HG03139 (cell line): Measurements from ENCODE around the gene CALD1.

Experiments used
- ATAC-seq: cut with Tn5 transposase; IDR thresholded peaks from one replicate; pipeline ENCODE4 v1.9.1; 2021; ENCODE audit not compliant: unreplicated experiment

The CALD1 gene, protein sequence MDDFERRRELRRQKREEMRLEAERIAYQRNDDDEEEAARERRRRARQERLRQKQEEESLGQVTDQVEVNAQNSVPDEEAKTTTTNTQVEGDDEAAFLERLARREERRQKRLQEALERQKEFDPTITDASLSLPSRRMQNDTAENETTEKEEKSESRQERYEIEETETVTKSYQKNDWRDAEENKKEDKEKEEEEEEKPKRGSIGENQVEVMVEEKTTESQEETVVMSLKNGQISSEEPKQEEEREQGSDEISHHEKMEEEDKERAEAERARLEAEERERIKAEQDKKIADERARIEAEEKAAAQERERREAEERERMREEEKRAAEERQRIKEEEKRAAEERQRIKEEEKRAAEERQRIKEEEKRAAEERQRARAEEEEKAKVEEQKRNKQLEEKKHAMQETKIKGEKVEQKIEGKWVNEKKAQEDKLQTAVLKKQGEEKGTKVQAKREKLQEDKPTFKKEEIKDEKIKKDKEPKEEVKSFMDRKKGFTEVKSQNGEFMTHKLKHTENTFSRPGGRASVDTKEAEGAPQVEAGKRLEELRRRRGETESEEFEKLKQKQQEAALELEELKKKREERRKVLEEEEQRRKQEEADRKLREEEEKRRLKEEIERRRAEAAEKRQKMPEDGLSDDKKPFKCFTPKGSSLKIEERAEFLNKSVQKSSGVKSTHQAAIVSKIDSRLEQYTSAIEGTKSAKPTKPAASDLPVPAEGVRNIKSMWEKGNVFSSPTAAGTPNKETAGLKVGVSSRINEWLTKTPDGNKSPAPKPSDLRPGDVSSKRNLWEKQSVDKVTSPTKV

DNA sequence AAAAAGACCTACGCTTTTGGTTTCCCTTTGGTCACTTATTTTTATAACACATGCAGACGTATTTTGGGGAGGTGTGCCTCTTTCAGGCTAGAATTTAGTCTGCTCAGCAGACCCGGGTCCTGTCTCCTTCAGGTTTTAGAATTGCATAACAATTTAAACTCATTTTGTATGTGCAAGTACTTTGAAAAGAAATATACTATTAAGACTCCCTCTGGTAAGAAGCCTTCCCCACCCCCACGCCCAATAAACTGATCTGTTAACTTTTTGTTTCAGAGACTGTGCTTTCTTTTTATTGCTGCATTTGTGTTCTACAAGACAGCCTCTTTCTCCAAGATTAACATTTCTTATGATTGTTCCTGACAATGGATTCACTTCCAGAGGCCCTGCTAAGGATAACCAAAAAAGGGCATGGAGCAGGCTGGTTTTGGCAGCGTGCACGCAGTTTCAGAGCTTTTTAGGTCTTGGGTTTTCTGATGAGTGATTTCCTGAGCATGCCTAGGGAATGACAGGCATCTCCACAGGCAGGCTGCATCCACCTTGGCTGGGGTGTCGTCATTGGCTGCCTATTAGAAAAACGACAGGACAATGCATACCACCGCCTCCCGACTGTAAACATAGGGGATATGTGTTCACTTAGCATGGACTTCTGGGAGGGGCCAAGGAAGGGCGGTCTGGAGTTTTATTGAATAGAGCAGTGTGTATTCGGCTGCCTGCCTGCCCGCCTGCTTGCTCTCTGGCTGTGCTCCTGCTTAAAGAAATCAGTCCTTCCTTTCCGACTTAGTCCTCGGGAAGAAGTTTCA lies at the start of gene CALD1:
Gene CALD1 (plus strand): TSS at position 694 of the 800 bp plus-strand sequence. CDS start 88,100 bp downstream, outside the sequence.
- ATAC-seq, result no peak

DNA sequence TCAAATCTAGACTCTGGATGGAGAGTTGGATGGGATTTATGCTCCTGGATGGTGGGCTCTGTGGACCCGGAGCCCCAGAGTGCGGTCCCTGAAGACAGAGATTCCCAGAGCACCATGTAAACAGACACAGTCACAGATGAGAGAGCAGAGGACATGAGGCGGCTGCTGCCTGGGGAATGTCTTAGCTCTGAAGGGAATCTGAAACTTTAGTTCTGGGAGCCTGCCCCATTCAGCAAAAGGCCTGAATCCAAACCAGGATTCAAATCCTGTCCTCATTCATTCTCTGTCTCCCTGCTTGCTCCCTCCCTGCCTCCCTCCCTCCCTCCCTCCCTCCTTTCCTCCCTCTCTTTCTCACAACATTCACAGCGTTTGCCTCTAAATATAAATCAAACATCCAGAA lies 49.5 kb upstream of the CALD1 start:
- no peak for ATAC-seq

DNA sequence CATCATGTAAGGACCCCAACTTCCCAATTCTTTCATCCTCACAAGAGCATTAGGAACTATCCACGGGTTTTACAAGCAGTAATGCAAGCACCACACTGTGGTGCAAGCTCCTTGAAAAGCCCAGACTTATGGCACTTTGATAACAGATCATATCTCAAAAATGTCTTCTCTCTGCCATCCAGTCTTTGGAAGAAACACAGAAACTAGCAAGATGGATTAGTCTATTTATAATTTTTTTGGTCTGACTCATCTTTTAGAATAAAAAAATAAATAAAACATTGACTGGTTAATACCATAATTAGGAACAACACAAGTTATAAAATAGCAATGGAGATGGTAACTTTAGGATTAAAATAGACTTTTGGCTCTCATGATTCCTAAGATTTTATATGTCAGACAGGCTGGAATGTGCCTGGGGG lies 49.0 kb upstream of the CALD1 start:
- no peak for ATAC-seq

GRCh38 chr7:134731616-134732015 lies 47.8 kb upstream of the CALD1 start:
- ATAC-seq, result no peak

- no peak for ATAC-seq
These were observed 46.7 kb upstream of the CALD1 start for GRCh38 chr7:134732728-134733127.

GRCh38 chr7:134736381-134736780 lies 43.1 kb upstream of the CALD1 start:
- no peak for ATAC-seq

GRCh38 chr7:134737566-134738345 lies 41.7 kb upstream of the CALD1 start:
- no peak for ATAC-seq

DNA sequence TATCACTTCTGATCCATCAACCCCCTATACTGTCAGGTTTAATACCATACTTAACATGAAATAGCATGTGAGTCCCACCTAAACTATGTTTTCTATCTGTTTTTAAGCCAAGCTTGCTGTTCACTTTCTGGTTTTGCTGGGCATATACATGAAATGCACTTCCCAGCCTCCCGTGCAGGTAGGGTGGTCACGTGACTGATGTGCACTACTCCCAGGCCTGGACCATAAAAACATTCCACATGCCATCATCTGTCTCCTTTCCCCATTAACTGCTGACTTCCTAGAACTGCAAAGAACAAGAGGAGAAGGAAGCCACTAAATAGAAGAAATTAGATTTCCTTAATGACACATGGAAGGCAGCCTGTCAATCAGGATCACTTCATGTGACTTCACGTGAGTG lies 40.1 kb upstream of the CALD1 start:
- ATAC-seq, result no peak

- no peak for ATAC-seq
These were observed 39.1 kb upstream of the CALD1 start for GRCh38 chr7:134740376-134740775.

- no peak for ATAC-seq
These were observed 37.4 kb upstream of the CALD1 start for GRCh38 chr7:134741907-134742635.

DNA sequence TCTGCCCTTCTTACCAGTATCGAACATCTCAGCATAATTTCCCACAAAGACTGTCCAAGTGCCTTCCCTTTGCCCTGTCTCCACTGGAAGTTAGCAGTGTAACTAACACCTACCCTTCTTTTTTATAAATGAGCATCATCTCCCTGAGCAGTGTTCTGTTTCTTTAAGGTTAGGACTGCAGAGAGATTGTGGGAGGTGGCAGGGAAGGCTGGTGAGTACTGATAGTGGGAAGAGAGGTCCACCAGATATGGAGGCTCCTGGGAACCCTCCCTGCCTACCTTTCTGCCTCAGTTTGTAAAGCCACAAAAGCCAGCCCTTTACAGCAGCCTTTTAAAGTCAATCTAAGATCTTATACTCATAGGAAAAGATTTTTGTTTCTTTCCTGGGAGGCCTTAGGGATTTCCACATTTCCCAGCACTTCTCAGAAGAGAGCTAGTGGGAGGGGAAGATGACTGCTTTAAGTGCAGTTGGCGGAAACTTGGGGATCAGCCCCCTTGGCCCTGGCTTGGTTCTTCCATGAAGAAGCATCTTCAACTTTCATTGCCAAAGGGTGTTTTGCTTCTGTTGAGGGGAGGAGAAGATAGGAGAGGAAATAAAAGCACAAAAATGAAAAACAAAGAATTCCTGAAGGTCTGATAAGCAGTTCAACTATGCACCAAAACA lies 36.6 kb upstream of the CALD1 start:
- no peak for ATAC-seq

- ATAC-seq, result no peak
These were observed 34.9 kb upstream of the CALD1 start for GRCh38 chr7:134744569-134744968.

GRCh38 chr7:134747326-134747725 lies 32.1 kb upstream of the CALD1 start:
- ATAC-seq, result no peak

DNA sequence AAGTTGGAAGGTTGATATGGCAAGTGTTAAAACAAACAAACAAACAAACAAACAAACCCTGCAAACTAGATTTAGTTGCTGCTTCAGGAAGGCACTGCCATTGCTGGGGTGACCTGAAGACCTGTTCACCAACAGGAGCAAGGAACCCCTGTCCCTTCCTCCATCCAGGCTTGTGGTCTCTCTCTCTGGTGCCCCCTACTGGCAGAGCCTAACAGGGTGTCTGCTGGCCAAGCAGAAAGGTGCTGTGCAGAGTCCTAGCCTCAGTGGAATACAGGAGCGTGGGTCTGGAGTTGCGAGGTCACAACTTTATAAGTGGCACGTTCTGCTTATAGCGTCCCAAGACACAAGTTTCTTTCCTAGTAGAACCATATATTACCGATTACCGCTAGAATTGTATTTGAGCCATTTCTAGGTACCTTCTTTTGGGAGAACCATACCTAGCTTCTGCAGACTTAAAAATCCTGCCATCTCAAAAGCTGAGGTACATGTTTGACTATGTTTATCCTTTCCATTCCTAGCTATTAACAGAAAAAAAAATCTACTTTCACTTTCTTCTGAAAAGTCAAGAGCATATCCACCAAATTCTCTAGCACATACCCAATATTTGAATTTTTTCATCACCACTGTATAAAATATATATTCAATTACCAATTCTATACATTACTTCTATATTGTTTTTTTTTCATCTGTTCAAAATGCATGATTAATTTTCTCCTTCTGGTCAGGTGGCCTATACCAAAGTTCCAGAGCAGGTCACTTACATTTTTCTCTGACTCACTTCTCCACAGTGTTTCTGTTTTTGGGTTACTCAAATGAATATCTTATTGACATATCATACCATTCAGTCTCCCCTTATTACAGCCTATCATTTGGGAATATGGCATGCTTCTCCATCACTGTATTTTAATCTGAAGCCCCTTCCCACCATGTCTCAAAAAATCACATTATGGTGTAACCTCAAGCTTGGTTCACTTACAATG lies 29.1 kb upstream of the CALD1 start:
- ATAC-seq, result no peak

- no peak for ATAC-seq
These were observed 27.3 kb upstream of the CALD1 start for GRCh38 chr7:134752006-134752760.

DNA sequence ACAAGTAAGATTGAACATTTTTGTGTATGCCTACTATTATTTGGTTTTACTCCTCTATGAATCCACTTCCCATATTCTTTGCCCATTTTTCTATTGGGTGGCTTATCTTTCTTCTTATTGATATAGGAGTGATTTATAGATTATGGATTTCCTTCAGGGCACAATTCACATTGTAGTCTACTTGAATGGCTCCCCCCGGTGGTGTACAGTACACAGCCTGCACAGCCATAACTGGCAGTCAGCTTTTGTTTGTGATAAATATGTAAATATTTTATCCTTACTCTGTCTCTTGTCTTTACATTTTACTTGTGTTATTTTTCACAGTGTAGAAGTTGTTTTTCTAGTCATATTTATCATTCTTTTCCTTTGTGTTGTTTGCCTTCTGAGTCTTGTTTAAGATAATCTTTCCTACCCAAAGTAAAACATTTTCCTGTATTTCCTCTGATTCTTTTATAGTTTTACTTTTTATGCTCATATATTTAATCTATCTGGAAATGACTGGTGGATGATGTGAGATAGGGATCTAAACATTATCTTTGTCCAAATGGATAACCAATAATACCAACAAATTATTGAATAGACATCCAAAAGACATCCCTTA lies 23.9 kb upstream of the CALD1 start:
- no peak for ATAC-seq

- ATAC-seq, result no peak
These were observed 21.5 kb upstream of the CALD1 start for GRCh38 chr7:134757938-134758337.
